ENCODE measurements around the gene PRPF40A.
"Not testable (repeated sequence)": the region's sequence is repeated elsewhere in the genome, so short reads cannot be mapped to it uniquely, and the experiment has no call there.

PRPF40A gene

GRCh38 chr2:152717228-152718075 lies at the start of gene PRPF40A:
Gene PRPF40A, minus strand, starts transcription at chr2:152717461. Its CDS starts 22 bp downstream, at chr2:152717439.
- DNase-seq (ENCODE audit: low spot score): peak; percentile 89

GRCh38 chr2:152766928-152767327 lies 49.7 kb upstream of the PRPF40A start:
- no peak for DNase-seq (ENCODE audit: low spot score)

- no peak for DNase-seq (ENCODE audit: low spot score)
Observed at GRCh38 chr2:152763651-152764050, 46.4 kb upstream of the PRPF40A start.

- DNase-seq (ENCODE audit: low spot score): not testable (repeated sequence)
Observed at GRCh38 chr2:152763208-152763607, 45.9 kb upstream of the PRPF40A start.

- no peak for DNase-seq (ENCODE audit: low spot score)
Observed at GRCh38 chr2:152762202-152762601, 44.9 kb upstream of the PRPF40A start.

GRCh38 chr2:152761214-152761613 lies 44.0 kb upstream of the PRPF40A start:
- DNase-seq (ENCODE audit: low spot score): no peak

GRCh38 chr2:152759290-152760072 lies 42.2 kb upstream of the PRPF40A start:
- DNase-seq (ENCODE audit: low spot score): no peak

- DNase-seq (ENCODE audit: low spot score): no peak
Observed at GRCh38 chr2:152755029-152755428, 37.8 kb upstream of the PRPF40A start.

GRCh38 chr2:152747751-152748150 lies 30.5 kb upstream of the PRPF40A start:
- peak; percentile 46 for DNase-seq (ENCODE audit: low spot score)

GRCh38 chr2:152743002-152743401 lies 25.7 kb upstream of the PRPF40A start:
- no peak for DNase-seq (ENCODE audit: low spot score)

- peak; percentile 57 for DNase-seq (ENCODE audit: low spot score)
Observed at GRCh38 chr2:152740743-152741328, 23.6 kb upstream of the PRPF40A start.

GRCh38 chr2:152739705-152740104 lies 22.4 kb upstream of the PRPF40A start:
- DNase-seq (ENCODE audit: low spot score): not testable (repeated sequence)

GRCh38 chr2:152738438-152738837 lies 21.2 kb upstream of the PRPF40A start:
- DNase-seq (ENCODE audit: low spot score): no peak

- DNase-seq (ENCODE audit: low spot score): not testable (repeated sequence)
Observed at GRCh38 chr2:152737509-152737908, 20.2 kb upstream of the PRPF40A start.

GRCh38 chr2:152730591-152731333 lies 13.5 kb upstream of the PRPF40A start:
- no peak for DNase-seq (ENCODE audit: low spot score)

- DNase-seq (ENCODE audit: low spot score): no peak
Observed at GRCh38 chr2:152729844-152730243, 12.6 kb upstream of the PRPF40A start.

GRCh38 chr2:152723918-152724317 lies 6.7 kb upstream of the PRPF40A start:
- DNase-seq (ENCODE audit: low spot score): no peak

- DNase-seq (ENCODE audit: low spot score): not testable (repeated sequence)
Observed at GRCh38 chr2:152722639-152723038, 5.4 kb upstream of the PRPF40A start.

- DNase-seq (ENCODE audit: low spot score): no peak
Observed at GRCh38 chr2:152720794-152721193, 3.5 kb upstream of the PRPF40A start.

GRCh38 chr2:152718909-152719645 lies 1.8 kb upstream of the PRPF40A start:
- peak; percentile 34 for DNase-seq (ENCODE audit: low spot score)

Measured in COLO829 (cell line).